Activated naive CD8-positive, alpha-beta T cell treated with anti-CD3 and anti-CD28 coated beads, Interleukin-2, amount 10 ng/mL, durations not matched to agents 7 days and 5 days (primary cell): Measurements from ENCODE around the gene C1orf21. TPM values are rescaled to one million over a fixed set of nuclear protein-coding genes. Genes with fewer than 3 reads are reported as not detected.

ENCODE experiments used
- ATAC-seq: fragments of 150-1000 bp; cut with Tn5 transposase; one replicate; pipeline ENCODE4 v1.10.0; 2021; ENCODE audit warnings: low read depth, moderate library complexity
- POLR2A ChIA-PET: fragments of 350-600 bp; sonication (Branson Sonifier 250); formaldehyde crosslinking; loops from one replicate; lab custom pipeline; 2021; ENCODE audit warnings: antibody characterized with exemption; lab: Charles Lee
- DNase-seq: peaks from one replicate; pipeline ENCODE4 v3.0.0; 2021
- H3K27ac Mint-ChIP-seq: one replicate; pipeline ENCODE4 v1.8.0; 2022; ENCODE audit warnings: mild to moderate bottlenecking, mixed read lengths
- H3K27me3 Mint-ChIP-seq: one replicate; pipeline ENCODE4 v1.8.0; 2022; ENCODE audit warnings: mild to moderate bottlenecking, moderate library complexity, mixed read lengths
- H3K36me3 Mint-ChIP-seq: one replicate; pipeline ENCODE4 v1.8.0; 2021; ENCODE audit warnings: mild to moderate bottlenecking, mixed read lengths
- H3K4me1 Mint-ChIP-seq: one replicate; pipeline ENCODE4 v1.8.0; 2021; ENCODE audit warnings: mixed read lengths
- H3K4me3 Mint-ChIP-seq: one replicate; pipeline ENCODE4 v1.8.0; 2022; ENCODE audit warnings: mild to moderate bottlenecking, moderate library complexity, mixed read lengths
- H3K9me3 Mint-ChIP-seq: one replicate; pipeline ENCODE4 v1.8.0; 2021; ENCODE audit warnings: mixed read lengths
- total RNA-seq, 2 experiments: library from RNA; stranded (reverse); gene quantifications; one replicate each; pipeline ENCODE4 v1.2.3, GENCODE V29; 2021

C1orf21 gene
- total RNA-seq, 2 experiments from 2014 or later: 9.4 to 12.9 TPM

DNA sequence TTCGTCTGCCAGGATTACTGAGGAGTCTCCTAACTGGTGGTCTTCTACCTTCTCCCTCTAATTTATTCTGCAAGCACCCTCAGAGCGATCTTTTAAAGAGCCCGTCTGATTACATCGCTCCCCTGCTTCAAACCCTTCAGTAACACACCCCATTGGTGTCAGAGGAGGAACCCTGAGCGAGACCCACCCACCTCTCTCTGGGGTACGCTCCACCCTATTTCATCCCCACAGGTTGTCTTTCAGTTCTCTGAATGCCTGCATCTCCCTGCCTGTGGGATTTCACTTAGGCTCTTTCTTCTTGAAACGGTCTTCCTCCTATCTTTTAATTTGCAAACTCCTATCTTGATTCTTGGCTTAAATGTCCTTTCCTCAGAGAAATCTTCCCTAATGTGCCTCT, 39.4 kb downstream of the C1orf21 start:
- POLR2A ChIA-PET: no interaction called here
- Mint-ChIP-seq H3K9me3 (peaks cover 2% of the 10 kb centered on the region), H3K4me3 (no peak overlapping the region), H3K36me3 (no peaks in the 10 kb centered on the region), H3K4me1 (no peaks in the 10 kb centered on the region), H3K27me3 (no peaks in the 10 kb centered on the region), H3K27ac (no peak overlapping the region)
- ATAC-seq (no peak), DNase-seq (no peak)

DNA sequence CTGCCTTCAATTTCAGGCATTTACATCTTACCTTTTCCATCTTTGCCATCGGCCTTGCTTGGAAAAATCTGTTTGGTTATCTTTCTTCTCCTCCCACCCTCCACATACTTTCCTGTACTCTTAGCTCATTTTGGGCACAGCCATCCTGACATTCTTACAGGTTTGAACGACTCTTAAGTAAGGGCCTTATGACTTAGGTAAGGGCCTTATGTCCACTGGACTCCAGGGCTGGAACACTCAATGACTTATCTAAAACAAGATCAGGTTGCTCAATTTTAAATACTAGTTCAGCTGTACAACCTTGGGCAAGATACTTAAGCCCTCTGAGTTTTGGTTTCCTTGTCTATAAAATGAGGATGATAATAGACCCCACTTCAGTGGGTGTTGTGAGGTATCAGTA, 40.9 kb downstream of the C1orf21 start:
- H3K4me1 Mint-ChIP-seq: no peaks in the 10 kb centered on the region
- POLR2A ChIA-PET: no interaction called here
- H3K36me3 Mint-ChIP-seq: no peaks in the 10 kb centered on the region
- DNase-seq (no peak), ATAC-seq (no peak)
- no peak overlapping the region for H3K4me3 Mint-ChIP-seq
- no peak overlapping the region for H3K27ac Mint-ChIP-seq
- no peaks in the 10 kb centered on the region for H3K27me3 Mint-ChIP-seq
- peaks cover 2% of the 10 kb centered on the region for H3K9me3 Mint-ChIP-seq

DNA sequence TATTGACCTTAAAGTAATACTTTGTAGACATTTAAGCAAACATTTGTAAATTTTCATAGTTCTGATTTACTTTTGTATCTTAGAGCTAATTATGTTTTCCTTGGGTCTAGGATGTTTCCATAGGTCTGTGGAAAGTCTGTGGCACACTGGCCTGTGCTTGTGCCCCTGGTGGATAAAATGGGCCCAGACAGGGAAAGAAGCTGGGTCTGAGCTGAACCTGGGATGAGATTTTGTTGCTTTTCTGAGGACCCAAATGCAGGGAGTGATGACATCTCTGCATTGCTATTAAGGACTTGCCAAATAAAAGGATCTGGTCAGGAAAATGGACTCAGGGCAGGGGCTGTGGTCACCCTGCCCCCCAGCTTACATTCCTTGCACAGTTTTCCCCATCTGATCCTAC, 41.8 kb downstream of the C1orf21 start:
- no peak for ATAC-seq
- POLR2A ChIA-PET: no interaction called here
- no peak for DNase-seq
- Mint-ChIP-seq H3K27ac (no peak overlapping the region), H3K27me3 (no peaks in the 10 kb centered on the region), H3K36me3 (no peaks in the 10 kb centered on the region), H3K4me1 (no peaks in the 10 kb centered on the region), H3K9me3 (peaks cover 2% of the 10 kb centered on the region), H3K4me3 (no peak overlapping the region)

DNA sequence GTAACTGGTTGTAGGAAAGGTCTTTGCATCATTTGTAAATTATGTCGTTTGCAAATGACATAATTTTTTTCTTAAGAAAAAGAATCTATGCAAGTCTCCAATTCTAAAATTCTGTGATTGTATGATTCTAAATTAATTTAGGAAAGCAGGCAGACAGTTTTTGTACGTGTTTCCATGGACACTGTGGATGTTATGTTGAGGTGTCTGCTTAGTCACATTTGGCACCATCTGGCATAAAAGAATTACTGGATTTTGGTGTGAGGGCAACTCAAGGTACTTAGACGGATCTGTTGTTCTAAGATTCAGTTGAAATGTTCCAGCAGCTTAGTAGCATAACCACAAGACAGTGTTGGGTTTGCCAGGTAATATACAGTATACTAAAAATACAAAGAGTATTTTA, 42.5 kb downstream of the C1orf21 start:
- H3K36me3 Mint-ChIP-seq: no peaks in the 10 kb centered on the region
- no peak overlapping the region for H3K4me3 Mint-ChIP-seq
- ATAC-seq (no peak), DNase-seq (no peak)
- POLR2A ChIA-PET: no interaction called here
- H3K9me3 Mint-ChIP-seq: peaks cover 2% of the 10 kb centered on the region
- H3K4me1 Mint-ChIP-seq: no peaks in the 10 kb centered on the region
- H3K27ac Mint-ChIP-seq: no peak overlapping the region
- no peaks in the 10 kb centered on the region for H3K27me3 Mint-ChIP-seq

DNA sequence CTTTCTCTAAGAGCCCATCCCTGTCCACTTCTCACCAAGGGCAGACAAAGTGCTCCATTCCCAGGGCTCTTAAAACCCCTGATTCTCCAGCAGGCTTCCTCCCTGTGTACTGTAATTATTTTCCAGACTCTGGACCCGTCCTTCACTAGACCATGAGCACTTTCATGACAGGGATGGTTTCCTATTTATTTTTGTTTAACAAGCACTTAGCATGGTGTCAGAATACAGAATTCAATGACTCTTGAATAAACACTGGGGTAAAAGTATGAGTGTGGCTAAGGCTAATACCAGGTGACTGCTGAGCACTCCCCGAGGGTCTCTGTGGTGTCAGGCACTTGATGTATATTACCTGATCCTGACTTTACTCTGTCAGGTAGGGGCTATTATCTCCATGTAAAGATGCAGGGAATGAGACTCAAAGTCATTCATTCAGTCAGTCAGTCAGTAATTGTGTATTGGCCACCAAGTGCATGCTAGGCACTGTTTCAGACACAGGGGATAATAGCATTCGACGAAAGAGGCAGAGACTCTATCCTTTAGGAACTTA, 47.2 kb downstream of the C1orf21 start:
- POLR2A ChIA-PET: no interaction called here
- ATAC-seq: no peak
- H3K4me3 Mint-ChIP-seq: no peak overlapping the region

DNA sequence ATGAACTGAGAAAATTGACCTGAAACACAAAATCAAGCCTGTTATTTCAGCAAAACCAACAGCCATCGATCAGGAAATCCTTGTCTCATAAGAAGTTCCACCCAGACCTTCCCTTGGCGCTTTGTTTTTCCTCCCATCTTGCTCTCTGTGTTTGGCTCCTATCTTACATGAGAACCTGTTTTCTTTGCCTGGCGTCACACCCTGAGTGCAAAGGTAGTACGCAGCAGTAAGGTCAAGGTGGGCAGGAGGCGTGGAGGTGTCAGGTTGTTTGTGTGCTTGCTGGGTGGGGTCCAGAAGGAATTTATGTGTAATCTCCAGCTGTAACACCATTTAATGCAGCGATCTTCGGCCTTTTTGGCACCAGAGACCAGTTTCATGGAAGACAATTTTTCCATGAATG, 50.5 kb downstream of the C1orf21 start:
- POLR2A ChIA-PET: no interaction called here
- Mint-ChIP-seq H3K27ac (no peak overlapping the region), H3K4me3 (no peak overlapping the region), H3K4me1 (no peaks in the 10 kb centered on the region), H3K27me3 (no peaks in the 10 kb centered on the region), H3K36me3 (no peaks in the 10 kb centered on the region), H3K9me3 (no peaks in the 10 kb centered on the region)
- ATAC-seq (no peak), DNase-seq (no peak)

More for the DNA sequence above, 47.2 kb downstream of the C1orf21 start:
- no peak for DNase-seq
- Mint-ChIP-seq H3K36me3 (no peaks in the 10 kb centered on the region), H3K4me1 (no peaks in the 10 kb centered on the region), H3K27me3 (no peaks in the 10 kb centered on the region), H3K9me3 (peaks cover 2% of the 10 kb centered on the region), H3K27ac (no peak overlapping the region)

DNA sequence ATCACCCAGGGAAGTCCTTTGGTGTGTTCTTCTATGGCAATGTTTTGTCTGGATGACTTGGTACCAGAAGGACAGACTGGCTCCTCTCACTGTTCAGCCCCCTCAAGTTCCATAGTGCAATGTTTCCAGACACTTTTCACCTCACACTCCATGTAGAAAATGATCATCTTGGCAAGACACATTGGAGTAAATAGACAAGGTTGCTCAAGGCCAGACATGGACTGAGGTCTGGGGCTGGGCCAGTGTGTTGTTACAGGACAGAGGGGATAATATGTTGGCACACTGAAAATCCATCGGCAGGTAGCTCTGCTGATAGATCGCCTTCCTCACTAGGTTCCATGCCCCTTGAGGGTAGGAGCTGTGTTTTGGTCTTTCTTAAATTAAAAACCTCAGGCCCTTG, 51.5 kb downstream of the C1orf21 start:
- POLR2A ChIA-PET: no interaction called here
- H3K36me3 Mint-ChIP-seq: no peaks in the 10 kb centered on the region
- no peaks in the 10 kb centered on the region for H3K27me3 Mint-ChIP-seq
- no peak for DNase-seq
- H3K4me3 Mint-ChIP-seq: no peak overlapping the region
- no peaks in the 10 kb centered on the region for H3K9me3 Mint-ChIP-seq
- no peak overlapping the region for H3K27ac Mint-ChIP-seq
- no peaks in the 10 kb centered on the region for H3K4me1 Mint-ChIP-seq
- no peak for ATAC-seq

DNA sequence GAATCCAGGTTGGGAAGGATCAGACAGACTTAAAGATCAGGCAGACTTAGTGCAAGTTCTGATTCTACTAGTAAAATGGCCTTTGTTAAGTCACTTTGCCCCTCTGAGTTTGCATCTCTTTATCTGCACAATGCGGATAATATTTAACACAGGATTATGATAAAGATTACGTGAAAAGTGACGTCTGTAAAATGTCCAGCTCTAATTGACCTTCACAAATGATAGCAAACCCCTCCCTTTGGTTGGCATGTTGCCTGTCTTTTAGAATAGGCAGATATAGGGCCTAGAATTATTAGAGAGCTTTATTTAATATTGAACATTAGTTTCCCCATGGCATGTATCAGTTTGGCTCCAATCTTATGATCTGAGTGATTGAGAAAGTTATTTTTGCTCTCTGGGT, 55.4 kb downstream of the C1orf21 start:
- H3K36me3 Mint-ChIP-seq: no peaks in the 10 kb centered on the region
- no peak overlapping the region for H3K27ac Mint-ChIP-seq
- DNase-seq (no peak), ATAC-seq (no peak)
- H3K9me3 Mint-ChIP-seq: no peaks in the 10 kb centered on the region
- H3K4me1 Mint-ChIP-seq: no peaks in the 10 kb centered on the region
- POLR2A ChIA-PET: no interaction called here
- no peaks in the 10 kb centered on the region for H3K27me3 Mint-ChIP-seq
- no peak overlapping the region for H3K4me3 Mint-ChIP-seq

DNA sequence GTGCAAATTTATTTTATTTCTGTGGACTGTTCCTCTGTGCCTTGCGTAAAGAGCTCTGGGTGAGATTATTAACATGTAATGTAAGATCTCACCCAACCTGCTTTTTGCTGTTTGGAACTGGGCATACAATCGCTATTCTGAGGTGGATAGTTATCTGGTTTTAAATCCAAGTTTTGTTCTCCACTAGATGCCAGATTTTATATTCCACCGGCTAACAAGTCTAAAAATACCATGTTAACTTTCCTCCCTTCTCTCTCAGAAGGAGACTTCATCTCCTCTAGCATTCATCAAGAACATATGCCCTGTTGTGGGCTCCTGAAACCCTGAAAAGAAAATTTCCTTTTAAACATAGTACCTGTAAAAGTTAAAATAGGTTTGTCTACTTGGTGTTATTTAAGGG, 56.4 kb downstream of the C1orf21 start:
- no peaks in the 10 kb centered on the region for H3K4me1 Mint-ChIP-seq
- no peaks in the 10 kb centered on the region for H3K36me3 Mint-ChIP-seq
- no peak overlapping the region for H3K4me3 Mint-ChIP-seq
- DNase-seq: no peak
- H3K27me3 Mint-ChIP-seq: no peaks in the 10 kb centered on the region
- H3K27ac Mint-ChIP-seq: no peak overlapping the region
- H3K9me3 Mint-ChIP-seq: no peaks in the 10 kb centered on the region
- POLR2A ChIA-PET: no interaction called here
- ATAC-seq: no peak

- no peaks in the 10 kb centered on the region for H3K4me1 Mint-ChIP-seq
- no peak for ATAC-seq
- H3K4me3 Mint-ChIP-seq: no peak overlapping the region
- no peak for DNase-seq
- no peaks in the 10 kb centered on the region for H3K9me3 Mint-ChIP-seq
- no peaks in the 10 kb centered on the region for H3K36me3 Mint-ChIP-seq
- POLR2A ChIA-PET: no interaction called here
- no peaks in the 10 kb centered on the region for H3K27me3 Mint-ChIP-seq
- no peak overlapping the region for H3K27ac Mint-ChIP-seq
Observed at GRCh38 chr1:184443624-184444023, 56.8 kb downstream of the C1orf21 start.

DNA sequence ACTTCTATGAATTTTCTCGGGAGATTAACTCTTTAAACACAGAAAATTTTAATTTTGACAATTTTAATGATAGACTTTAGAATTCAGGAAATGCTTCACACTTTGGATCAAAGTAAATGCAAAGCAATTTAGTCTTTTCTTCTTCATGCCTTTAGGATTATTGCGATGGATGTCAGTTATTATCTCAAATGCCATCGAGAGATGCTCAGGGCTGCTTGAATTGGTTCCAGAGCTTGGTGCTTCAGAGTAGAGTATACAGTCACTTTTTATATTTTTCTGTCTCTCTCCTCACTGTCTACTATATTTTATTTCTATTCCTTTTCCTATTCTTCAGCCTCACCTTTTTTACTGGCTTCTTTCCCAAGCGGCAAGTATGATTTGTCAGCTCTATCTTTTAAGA, 59.2 kb downstream of the C1orf21 start:
- no peak overlapping the region for H3K4me3 Mint-ChIP-seq
- ATAC-seq (no peak), DNase-seq (no peak)
- H3K27me3 Mint-ChIP-seq: no peaks in the 10 kb centered on the region
- H3K9me3 Mint-ChIP-seq: no peaks in the 10 kb centered on the region
- POLR2A ChIA-PET: no interaction called here
- H3K4me1 Mint-ChIP-seq: no peaks in the 10 kb centered on the region
- H3K36me3 Mint-ChIP-seq: no peaks in the 10 kb centered on the region
- no peak overlapping the region for H3K27ac Mint-ChIP-seq

DNA sequence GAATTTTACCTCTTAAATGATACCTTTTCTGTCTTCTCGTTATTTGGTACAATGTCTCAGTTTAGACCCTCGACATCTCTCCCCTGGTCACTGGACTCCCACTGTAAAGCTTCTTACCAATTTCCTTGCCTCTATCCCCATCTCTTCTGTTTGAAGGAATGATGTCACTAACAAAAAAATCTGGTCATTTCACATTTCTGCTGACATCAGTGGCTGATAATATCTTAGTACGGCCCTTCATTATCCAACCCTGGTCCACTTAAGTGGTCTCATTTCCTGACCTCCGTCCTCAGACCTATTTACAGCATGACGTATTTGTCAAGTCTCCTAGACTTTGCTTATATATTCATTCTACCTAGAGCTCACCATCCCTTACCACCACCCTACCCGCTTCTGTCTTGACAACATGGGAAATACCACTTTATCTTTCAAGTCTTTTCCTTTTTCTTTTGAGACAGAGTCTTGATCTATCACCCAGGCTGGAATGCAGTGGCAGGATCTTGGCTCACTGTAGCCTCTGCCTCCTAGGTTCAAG, 60.9 kb downstream of the C1orf21 start:
- DNase-seq (no peak), ATAC-seq (no peak)
- Mint-ChIP-seq H3K4me3 (no peak overlapping the region), H3K27me3 (no peaks in the 10 kb centered on the region), H3K27ac (no peak overlapping the region), H3K4me1 (no peaks in the 10 kb centered on the region), H3K9me3 (no peaks in the 10 kb centered on the region), H3K36me3 (no peaks in the 10 kb centered on the region)
- POLR2A ChIA-PET: no interaction called here

GRCh38 chr1:184449916-184450315, 63.1 kb downstream of the C1orf21 start:
- ATAC-seq: no peak
- Mint-ChIP-seq H3K4me3 (no peak overlapping the region), H3K4me1 (no peaks in the 10 kb centered on the region), H3K27me3 (no peaks in the 10 kb centered on the region), H3K27ac (no peak overlapping the region), H3K36me3 (no peaks in the 10 kb centered on the region), H3K9me3 (no peaks in the 10 kb centered on the region)
- POLR2A ChIA-PET: no interaction called here
- no peak for DNase-seq

- no peak for DNase-seq
- no peak overlapping the region for H3K27ac Mint-ChIP-seq
- POLR2A ChIA-PET: no interaction called here
- no peaks in the 10 kb centered on the region for H3K9me3 Mint-ChIP-seq
- H3K4me3 Mint-ChIP-seq: no peak overlapping the region
- no peak for ATAC-seq
- H3K36me3 Mint-ChIP-seq: no peaks in the 10 kb centered on the region
- H3K27me3 Mint-ChIP-seq: peaks cover 2% of the 10 kb centered on the region
- H3K4me1 Mint-ChIP-seq: no peaks in the 10 kb centered on the region
Observed at GRCh38 chr1:184455786-184456185, 69.0 kb downstream of the C1orf21 start.

DNA sequence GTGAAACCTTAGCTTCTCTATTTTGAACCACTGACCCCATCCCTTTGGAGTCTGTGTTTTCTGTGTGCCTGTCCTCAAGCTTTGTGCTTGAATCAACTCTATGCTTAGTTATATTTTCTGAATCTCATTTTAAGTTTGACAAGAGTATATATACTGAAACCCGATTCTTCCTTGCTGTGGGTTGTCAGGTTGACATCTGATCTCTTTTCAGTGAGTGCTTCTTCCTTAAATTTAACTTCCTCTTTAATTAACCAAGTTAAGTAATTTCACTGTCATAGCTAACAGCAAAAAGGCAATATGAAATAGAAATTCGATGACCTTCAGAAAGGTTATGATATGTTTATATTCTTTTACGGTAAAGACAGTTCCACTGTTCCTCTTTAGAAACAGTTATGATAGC, 69.4 kb downstream of the C1orf21 start:
- H3K4me1 Mint-ChIP-seq: no peaks in the 10 kb centered on the region
- H3K27me3 Mint-ChIP-seq: peaks cover 2% of the 10 kb centered on the region
- no peaks in the 10 kb centered on the region for H3K9me3 Mint-ChIP-seq
- ATAC-seq (no peak), DNase-seq (no peak)
- H3K27ac Mint-ChIP-seq: no peak overlapping the region
- POLR2A ChIA-PET: no interaction called here
- no peaks in the 10 kb centered on the region for H3K36me3 Mint-ChIP-seq
- H3K4me3 Mint-ChIP-seq: no peak overlapping the region
